HepG2 (cell line): Measurements from ENCODE around the gene ATP2B3. TPM values are rescaled to one million over a fixed set of nuclear protein-coding genes. Genes with fewer than 3 reads are reported as not detected.

Experiments
- ATAC-seq: fragments of 200-7000 bp; cut with Tn5 transposase; 3 replicates; pipeline ENCODE4 v1.9.1; 2020; ENCODE audit warnings: mild to moderate bottlenecking, moderate library complexity
- BruUV-seq: library from RNA; stranded (reverse); fragments of 400-500 nt; replicated peaks from 2 replicates; lab custom pipeline; 2021; lab: Mats Ljungman, UMichigan
- CTCF ChIA-PET: fragments of 300-600 bp; formaldehyde crosslinking; extraction: SDS; loops from one replicate; lab custom pipeline; 2021; ENCODE audit warnings: low total read pairs, inconsistent platforms, low intra/inter-chr PET ratio; lab: Yijun Ruan, JAX
- POLR2A ChIA-PET: fragments of 350-600 bp; sonication (Branson Sonifier 250); formaldehyde crosslinking; loops from one replicate; lab custom pipeline; 2020; ENCODE audit warnings: antibody characterized with exemption, inconsistent platforms; lab: Yijun Ruan, JAX
- DNase-seq: peaks from one replicate; pipeline ENCODE4 v3.0.0-alpha.2; 2015; ENCODE audit warnings: low spot score
- FAIRE-seq: peaks from 3 replicates; lab custom pipeline; 2011; peaks lifted over from hg19 to GRCh38; lab: Jason Lieb, UNC
- H2AFZ ChIP-seq: one replicate; pipeline ENCODE4 v1.6.1; 2011; ENCODE audit warnings: low read length, inconsistent platforms
- H3K27ac ChIP-seq: fragments of 300-600 bp; 3 replicates; pipeline ENCODE4 v1.8.0; 2011; ENCODE audit warnings: mixed run types, mild to moderate bottlenecking, mixed read lengths, low read length, inconsistent platforms; ENCODE audit not compliant: insufficient read depth; ENCODE audit errors: extremely low read length
- H3K27me3 ChIP-seq, 2 experiments: fragments of 200-600 bp in 1 of 2; 2 replicates in 1 of 2; 3 replicates in 1 of 2; pipeline versions ENCODE4 v1.6.0 to v1.8.0; 2011; ENCODE audit warnings: low read length in 2 of 2, mild to moderate bottlenecking in 2 of 2, moderate library complexity in 2 of 2, inconsistent platforms in 1 of 2; ENCODE audit not compliant: insufficient read depth in 2 of 2, control insufficient read depth in 1 of 2
- H3K36me3 ChIP-seq, 2 experiments: fragments of 200-600 bp in 1 of 2; replicated peaks in 1 of 2; 2 replicates in 1 of 2; 3 replicates in 1 of 2; pipeline versions ENCODE4 v1.5.1 to v1.8.0; 2011; ENCODE audit warnings: low read length in 2 of 2, inconsistent platforms in 1 of 2; ENCODE audit not compliant: insufficient read depth in 2 of 2, control insufficient read depth in 1 of 2
- H3K4me1 ChIP-seq: 2 replicates; pipeline ENCODE4 v1.5.1; 2012; ENCODE audit warnings: low read length, inconsistent platforms; ENCODE audit not compliant: insufficient read depth
- H3K4me2 ChIP-seq: 2 replicates; pipeline ENCODE4 v1.6.0; 2011; ENCODE audit warnings: low read depth, low read length, inconsistent platforms
- H3K4me3 ChIP-seq, 3 experiments: fragments of 200-600 bp in 1 of 3; sonication (generic), shearing (Covaris generic) in 1 of 3; replicated peaks in 1 of 3; 2 replicates each; pipeline ENCODE4 v1.5.1; 2011 to 2016; ENCODE audit warnings: low read length in 3 of 3, inconsistent platforms in 2 of 3, low read depth in 2 of 3, mild to moderate bottlenecking in 2 of 3, control low read depth in 1 of 3, mixed read lengths in 1 of 3; ENCODE audit not compliant: insufficient read depth in 1 of 3
- H3K79me2 ChIP-seq: one replicate; pipeline ENCODE4 v1.6.1; 2011; ENCODE audit warnings: low read length, inconsistent platforms; ENCODE audit not compliant: insufficient read depth
- H3K9ac ChIP-seq: 2 replicates; pipeline ENCODE4 v1.6.0; 2011; ENCODE audit warnings: mild to moderate bottlenecking, low read depth, low read length, inconsistent platforms; ENCODE audit not compliant: insufficient read depth
- H3K9me3 ChIP-seq: 2 replicates; pipeline ENCODE4 v1.5.1; 2012; ENCODE audit warnings: mild to moderate bottlenecking, low read length
- H4K20me1 ChIP-seq: 2 replicates; pipeline ENCODE4 v1.6.0; 2011; ENCODE audit warnings: inconsistent platforms, mild to moderate bottlenecking, low read length, moderate library complexity; ENCODE audit not compliant: insufficient read depth
- EEA1 ChIP-seq: sonication (generic); formaldehyde crosslinking; IDR thresholded peaks from 2 replicates; pipeline ENCODE4 v1.5.1; 2020; ENCODE audit warnings: mild to moderate bottlenecking, missing genetic modification reagents, borderline replicate concordance
- ELF4 ChIP-seq: sonication (generic); formaldehyde crosslinking; IDR thresholded peaks from 2 replicates; pipeline ENCODE4 v1.5.0; 2020; ENCODE audit warnings: missing genetic modification reagents, mild to moderate bottlenecking, moderate library complexity, borderline replicate concordance
- KDM4B ChIP-seq: sonication (generic); formaldehyde crosslinking; IDR thresholded peaks from 2 replicates; pipeline ENCODE4 v1.4.0; 2020; ENCODE audit warnings: missing genetic modification reagents
- MXD3 ChIP-seq: IDR thresholded peaks from 2 replicates; pipeline ENCODE4 v1.6.1; 2016; ENCODE audit warnings: mild to moderate bottlenecking, missing biosample characterization, missing genetic modification reagents
- NKX3-1 ChIP-seq: sonication (generic); formaldehyde crosslinking; IDR thresholded peaks from 2 replicates; pipeline ENCODE4 v1.5.0; 2020; ENCODE audit warnings: missing genetic modification reagents
- NRL ChIP-seq: sonication (generic); formaldehyde crosslinking; IDR thresholded peaks from 2 replicates; pipeline ENCODE4 v1.5.0; 2020; ENCODE audit warnings: missing genetic modification reagents, mild to moderate bottlenecking, moderate library complexity, borderline replicate concordance
- SP1 ChIP-seq, 2 experiments: fragments of 450-650 bp in 1 of 2; sonication (generic) in 1 of 2; formaldehyde crosslinking in 1 of 2; IDR thresholded peaks; 2 replicates each; pipeline versions ENCODE4 v1.4.0 to v1.6.1; 2016 to 2020; ENCODE audit warnings: missing genetic modification reagents in 1 of 2
- THYN1 ChIP-seq: sonication (generic); formaldehyde crosslinking; IDR thresholded peaks from 2 replicates; pipeline ENCODE4 v1.8.1; 2023; ENCODE audit warnings: low read depth, mild to moderate bottlenecking, moderate library complexity, missing genetic modification reagents, borderline replicate concordance
- ZNF224 ChIP-seq: sonication (generic); formaldehyde crosslinking; IDR thresholded peaks from 2 replicates; pipeline ENCODE4 v1.5.0; 2020; ENCODE audit warnings: mild to moderate bottlenecking, missing genetic modification reagents
- ZNF24 ChIP-seq: fragments of 450-650 bp; IDR thresholded peaks from 2 replicates; pipeline ENCODE4 v1.6.1; 2017; ENCODE audit warnings: antibody characterized with exemption, mild to moderate bottlenecking
- ZNF567 ChIP-seq: sonication (generic); formaldehyde crosslinking; IDR thresholded peaks from 2 replicates; pipeline ENCODE4 v1.8.1; 2023; ENCODE audit warnings: mild to moderate bottlenecking, missing genetic modification reagents, borderline replicate concordance
- ZNF572 ChIP-seq: sonication (generic); formaldehyde crosslinking; IDR thresholded peaks from 2 replicates; pipeline ENCODE4 v1.5.1; 2020; ENCODE audit warnings: mild to moderate bottlenecking, missing genetic modification reagents
- ZNF644 ChIP-seq: IDR thresholded peaks from 2 replicates; pipeline ENCODE4 v1.6.1; 2016; ENCODE audit warnings: low read depth
- WGBS: methylation state at CpG from one replicate; pipeline ENCODE4 v1.1.6; 2017; ENCODE audit warnings: low lambda C conversion rate; 5-methylcytosine and 5-hydroxymethylcytosine counted together
- in situ Hi-C: cut with HindIII; loops from 2 replicates; pipeline ENCODE4 v1.10.0; 2017; ENCODE audit warnings: low pct_unique_long_range_greater_than_20kb; ENCODE audit not compliant: extremely low pct_ligation_motif_present
- intact Hi-C: fragments of 100-400 bp; cut with micrococcal nuclease; formaldehyde crosslinking; loops from one replicate; pipeline ENCODE4 v1.10.0; 2022; ENCODE audit not compliant: unreplicated experiment
- polyA plus RNA-seq, 8 experiments: library from polyadenylated mRNA; depleted of rRNA in 3 of 8; stranded (reverse) in 7 of 8; unstranded in 1 of 8; fragments of >200 nt; fragmentation: Illumina TruSeq in 4 of 8; extraction: Trizol in 4 of 8; gene quantifications; 2 replicates each; pipeline versions ENCODE4 v1.2.1 to v1.2.3, GENCODE V29; 2011 to 2016; ENCODE audit warnings: low read depth in 4 of 8, missing spikeins in 1 of 8, mixed read lengths in 1 of 8; ENCODE audit not compliant: insufficient read depth in 1 of 8
- total RNA-seq, 5 experiments: library from RNA; depleted of rRNA; stranded (reverse); fragments of >200 nt; fragmentation: Illumina TruSeq; extraction: Trizol; gene quantifications; 2 replicates each; pipeline ENCODE4 v1.2.3, GENCODE V29; 2016; ENCODE audit warnings: low read depth in 1 of 5
- TF ChIP-seq, protein P1 (sequence below): sonication (generic); formaldehyde crosslinking; IDR thresholded peaks from 2 replicates; pipeline ENCODE4 v1.8.1; 2023; ENCODE audit warnings: missing genetic modification reagents, inconsistent platforms, borderline replicate concordance
- TF ChIP-seq, protein P2 (sequence below): IDR thresholded peaks from 2 replicates; pipeline ENCODE4 v1.6.1; 2016; ENCODE audit warnings: control low read depth
- TF ChIP-seq, protein P3 (sequence below): sonication (generic); formaldehyde crosslinking; IDR thresholded peaks from 2 replicates; pipeline ENCODE4 v1.4.0; 2020; ENCODE audit warnings: missing genetic modification reagents
- TF ChIP-seq, protein P4 (sequence below): sonication (generic); IDR thresholded peaks from 2 replicates; pipeline ENCODE4 v1.6.1; 2016; ENCODE audit warnings: low read depth, borderline replicate concordance

ATP2B3 gene
- total and polyA plus RNA-seq, 2 of the 13 experiments (the other 11 are each of a cell fraction or from before 2014, with no cell fraction given), result not detected

DNA sequence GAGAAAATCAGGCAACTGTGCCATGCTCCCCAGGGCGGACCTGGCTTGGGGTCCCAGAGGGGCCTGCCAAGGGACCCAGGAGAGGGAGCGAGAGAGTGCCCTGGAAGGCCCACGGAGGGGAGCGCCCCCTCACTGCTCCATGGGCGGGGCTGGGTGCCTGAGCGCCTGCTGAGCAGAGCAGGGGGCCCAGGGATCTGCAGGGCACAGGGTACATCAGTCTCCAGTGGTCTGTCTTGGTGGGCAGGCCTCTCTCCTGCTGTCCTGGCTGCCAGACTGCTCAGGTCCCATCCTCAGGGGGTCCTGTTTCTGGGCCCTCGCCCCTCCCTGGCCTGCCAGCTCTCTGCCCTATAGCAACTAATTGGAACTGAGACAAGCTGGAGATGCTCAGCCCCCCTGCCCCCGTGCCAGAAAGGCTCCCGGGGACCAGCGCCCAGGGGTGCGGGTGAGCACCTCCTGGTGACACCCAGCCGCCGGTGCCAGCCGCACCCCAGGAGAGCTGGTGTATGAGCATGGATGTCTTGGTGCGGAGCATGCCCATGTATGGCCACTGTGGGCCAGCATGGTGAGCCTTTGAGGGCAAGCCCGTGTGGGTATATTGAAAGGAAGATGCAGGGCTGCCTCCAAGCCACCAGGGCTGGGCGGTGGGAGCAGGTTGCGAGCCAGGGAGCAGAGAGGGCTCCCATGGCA, 21.4 kb upstream of the ATP2B3 start:
- H4K20me1 ChIP-seq, result no peaks in the 10 kb centered on the region
- no peak overlapping the region for H3K4me3 ChIP-seq
- no TSS peak for BruUV-seq
- in situ Hi-C loops (no loop called here), intact Hi-C loops (no loop called here)
- H3K9me3 ChIP-seq, result no peaks in the 10 kb centered on the region
- CTCF ChIA-PET, result interaction anchor here (2.1 kb wide), 1 partner anchor 25 kb away, joined by 10 read pairs; no protein-coding TSS in a partner anchor
- POLR2A ChIA-PET, result no interaction called here
- TF ChIP-seq THYN1 (CRISPR knock-in tag) (no peak), MXD3 (CRISPR knock-in tag) (no peak), NKX3-1 (CRISPR knock-in tag) (no peak), ZNF24 (no peak), EEA1 (CRISPR knock-in tag) (no peak), KDM4B (CRISPR knock-in tag) (no peak), ELF4 (CRISPR knock-in tag) (no peak), ZNF224 (CRISPR knock-in tag) (no peak), ZNF572 (CRISPR knock-in tag) (no peak), NRL (CRISPR knock-in tag) (no peak), ZNF644 (no peak), ZNF567 (no peak), SP1 (IDR thresholded peaks at IDR 0.05) (no peak), SP1 (CRISPR knock-in tag; IDR thresholded peaks at IDR 0.05) (no peak)
- TF ChIP-seq, protein P1, sequence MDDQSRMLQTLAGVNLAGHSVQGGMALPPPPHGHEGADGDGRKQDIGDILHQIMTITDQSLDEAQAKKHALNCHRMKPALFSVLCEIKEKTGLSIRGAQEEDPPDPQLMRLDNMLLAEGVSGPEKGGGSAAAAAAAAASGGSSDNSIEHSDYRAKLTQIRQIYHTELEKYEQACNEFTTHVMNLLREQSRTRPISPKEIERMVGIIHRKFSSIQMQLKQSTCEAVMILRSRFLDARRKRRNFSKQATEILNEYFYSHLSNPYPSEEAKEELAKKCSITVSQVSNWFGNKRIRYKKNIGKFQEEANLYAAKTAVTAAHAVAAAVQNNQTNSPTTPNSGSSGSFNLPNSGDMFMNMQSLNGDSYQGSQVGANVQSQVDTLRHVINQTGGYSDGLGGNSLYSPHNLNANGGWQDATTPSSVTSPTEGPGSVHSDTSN (CRISPR knock-in tag), result no peak
- TF ChIP-seq, protein P2, sequence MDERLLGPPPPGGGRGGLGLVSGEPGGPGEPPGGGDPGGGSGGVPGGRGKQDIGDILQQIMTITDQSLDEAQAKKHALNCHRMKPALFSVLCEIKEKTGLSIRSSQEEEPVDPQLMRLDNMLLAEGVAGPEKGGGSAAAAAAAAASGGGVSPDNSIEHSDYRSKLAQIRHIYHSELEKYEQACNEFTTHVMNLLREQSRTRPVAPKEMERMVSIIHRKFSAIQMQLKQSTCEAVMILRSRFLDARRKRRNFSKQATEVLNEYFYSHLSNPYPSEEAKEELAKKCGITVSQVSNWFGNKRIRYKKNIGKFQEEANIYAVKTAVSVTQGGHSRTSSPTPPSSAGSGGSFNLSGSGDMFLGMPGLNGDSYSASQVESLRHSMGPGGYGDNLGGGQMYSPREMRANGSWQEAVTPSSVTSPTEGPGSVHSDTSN (CRISPR knock-in tag), result no peak
- TF ChIP-seq, protein P3, sequence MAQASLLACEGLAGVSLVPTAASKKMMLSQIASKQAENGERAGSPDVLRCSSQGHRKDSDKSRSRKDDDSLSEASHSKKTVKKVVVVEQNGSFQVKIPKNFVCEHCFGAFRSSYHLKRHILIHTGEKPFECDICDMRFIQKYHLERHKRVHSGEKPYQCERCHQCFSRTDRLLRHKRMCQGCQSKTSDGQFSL, result no peak
- TF ChIP-seq, protein P4, sequence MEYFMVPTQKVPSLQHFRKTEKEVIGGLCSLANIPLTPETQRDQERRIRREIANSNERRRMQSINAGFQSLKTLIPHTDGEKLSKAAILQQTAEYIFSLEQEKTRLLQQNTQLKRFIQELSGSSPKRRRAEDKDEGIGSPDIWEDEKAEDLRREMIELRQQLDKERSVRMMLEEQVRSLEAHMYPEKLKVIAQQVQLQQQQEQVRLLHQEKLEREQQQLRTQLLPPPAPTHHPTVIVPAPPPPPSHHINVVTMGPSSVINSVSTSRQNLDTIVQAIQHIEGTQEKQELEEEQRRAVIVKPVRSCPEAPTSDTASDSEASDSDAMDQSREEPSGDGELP, result no peak
- ATAC-seq, result no peak
- H3K27ac ChIP-seq, result no peak overlapping the region
- H3K79me2 ChIP-seq, result no peaks in the 10 kb centered on the region
- H3K4me2 ChIP-seq, result no peak overlapping the region
- H3K9ac ChIP-seq, result no peak overlapping the region
- no peaks in the 10 kb centered on the region for H3K36me3 ChIP-seq
- no peak overlapping the region for H2AFZ ChIP-seq
- no CpG with 5 or more reads among the region's 18 CpGs for WGBS
- FAIRE-seq, result no peak
- H3K4me1 ChIP-seq, result peaks cover 42% of the 10 kb centered on the region
- DNase-seq, result no peak
- H3K27me3 ChIP-seq, result 0 out of 5 replicates have a peak, but pooled peaks cover 1 to 6% of the 10 kb centered on the region in 2 experiments
